Kidney (tissue), 14 donors: ENCODE measurements around the gene CCDC196. TPM values are rescaled to one million over a fixed set of nuclear protein-coding genes. Genes with fewer than 3 reads are reported as not detected.
A peak's percentile ranks its signal among the peaks of the same experiment; 100 is the strongest.

Experiments
- DNase-seq, 5 donors: peaks; one replicate each; pipeline ENCODE4 v3.0.0-alpha.2; 2013 to 2020
- FAIRE-seq: peaks from 2 replicates; lab custom pipeline; 2012; peaks lifted over from hg19 to GRCh38; lab: Jason Lieb, UNC
- H3K27ac ChIP-seq, 2 donors: one replicate each; pipeline ENCODE4 v1.7.0; 2013; ENCODE audit warnings: low read depth in 2 of 2, low read length in 2 of 2, inconsistent platforms in 1 of 2
- H3K27me3 ChIP-seq: one replicate; pipeline ENCODE4 v1.7.1; 2013; ENCODE audit warnings: low read length, inconsistent platforms; ENCODE audit not compliant: control insufficient read depth, insufficient read depth
- H3K36me3 ChIP-seq, 3 donors: one replicate each; pipeline versions ENCODE4 v1.7.0 to v1.7.1; 2013; ENCODE audit warnings: low read length in 3 of 3, control low read depth in 1 of 3, inconsistent platforms in 1 of 3; ENCODE audit not compliant: insufficient read depth in 3 of 3, control insufficient read depth in 2 of 3
- H3K4me1 ChIP-seq, 3 donors: one replicate each; pipeline versions ENCODE4 v1.7.0 to v1.7.1; 2013; ENCODE audit warnings: low read length in 3 of 3, inconsistent platforms in 1 of 3, low read depth in 1 of 3; ENCODE audit not compliant: control insufficient read depth in 2 of 3, insufficient read depth in 2 of 3
- H3K4me3 ChIP-seq, 3 donors: one replicate each; pipeline versions ENCODE4 v1.7.0 to v1.8.1; 2013; ENCODE audit warnings: low read length in 3 of 3, control low read depth in 1 of 3, inconsistent platforms in 1 of 3
- H3K9ac ChIP-seq, 3 donors: one replicate each; pipeline versions ENCODE4 v1.7.0 to v1.7.1; 2013; ENCODE audit warnings: low read length in 3 of 3, control low read depth in 1 of 3, inconsistent platforms in 1 of 3
- H3K9me3 ChIP-seq, 3 donors: one replicate each; pipeline versions ENCODE4 v1.7.0 to v1.7.1; 2013; ENCODE audit warnings: low read length in 3 of 3, control low read depth in 1 of 3, inconsistent platforms in 1 of 3; ENCODE audit not compliant: control insufficient read depth in 2 of 3, insufficient read depth in 1 of 3
- CTCF ChIP-seq: IDR thresholded peaks from 3 replicates; pipeline ENCODE4 v1.5.1; 2012; ENCODE audit warnings: mild to moderate bottlenecking, moderate library complexity, borderline replicate concordance; ENCODE audit not compliant: insufficient read depth; ENCODE audit errors: extremely low read depth
- intact Hi-C: fragments of 100-400 bp; cut with DNase I; formaldehyde crosslinking; loops from one replicate; pipeline ENCODE4 v1.11.1; 2022
- polyA plus RNA-seq: library from polyadenylated mRNA; stranded (reverse); fragments of 350-450 nt; fragmentation: Illumina TruSeq; extraction: RNeasy Lipid Tissue Mini Kit (QIAGEN cat#74804); gene quantifications from one replicate; pipeline ENCODE4 v1.2.3, GENCODE V29; 2014; ENCODE audit warnings: low read depth, low replicate concordance; ENCODE audit not compliant: insufficient read depth
- total RNA-seq: library from RNA; stranded (reverse); fragmentation: NEBNext Ultra II Directional; extraction: Animal tissue kit (Norgen Biotek cat#: 25700); gene quantifications from one replicate; pipeline ENCODE4 v1.2.1, GENCODE V29; 2021
- donor health status: control.
- donor health status: control.
- donor health status: control.
- donor health status: control.
- donor health status: control.
- donor health status: DM: yes; HTN: yes; CAD: no.
- donor health status: Normal renal cell carcinoma (clear cell type).

Gene CCDC196
- total and polyA plus RNA-seq, 2 donors from 2014 or later, result not detected

- TF ChIP-seq CTCF, result peak; percentile 82
- intact Hi-C loops, result no loop called here
- H3K4me3 ChIP-seq, result peak overlapping the region in 2 of 3 donors; percentile 32 to 48
- DNase-seq (peak in 3 of 5 donors; percentile 43 to 89 (median 77)), FAIRE-seq (peak; percentile 97)
- H3K9ac ChIP-seq, result peak overlapping the region in 1 of 3 donors; percentile 1
- H3K4me1 ChIP-seq, result no peaks in the 10 kb centered on the region
- peak overlapping the region in 1 of 2 donors; percentile 7 for H3K27ac ChIP-seq
- H3K36me3 ChIP-seq, result no peaks in the 10 kb centered on the region
- no peaks in the 10 kb centered on the region for H3K27me3 ChIP-seq
- H3K9me3 ChIP-seq, result no peaks in the 10 kb centered on the region
Observed at GRCh38 chr14:66495218-66496098, 9.3 kb downstream of the CCDC196 start.

- TF ChIP-seq CTCF, result no peak
- H3K9me3 ChIP-seq, result no peaks in the 10 kb centered on the region
- no peaks in the 10 kb centered on the region for H3K36me3 ChIP-seq
- no peaks in the 10 kb centered on the region for H3K4me1 ChIP-seq
- intact Hi-C loops, result no loop called here
- no peaks in the 10 kb centered on the region for H3K27me3 ChIP-seq
- H3K4me3 ChIP-seq, result peak overlapping the region in 2 of 3 donors; percentile 32 to 48
- DNase-seq (peak in 1 of 5 donors; percentile 37), FAIRE-seq (no peak)
- no peak overlapping the region for H3K27ac ChIP-seq
- peak overlapping the region in 1 of 3 donors; percentile 1 for H3K9ac ChIP-seq
Observed at GRCh38 chr14:66496188-66496807, 10.1 kb downstream of the CCDC196 start.

- no peaks in the 10 kb centered on the region for H3K4me1 ChIP-seq
- H3K4me3 ChIP-seq, result no peak overlapping the region
- no peak overlapping the region for H3K27ac ChIP-seq
- H3K9ac ChIP-seq, result no peak overlapping the region
- H3K9me3 ChIP-seq, result no peaks in the 10 kb centered on the region
- intact Hi-C loops, result no loop called here
- DNase-seq, result no peak
- no peaks in the 10 kb centered on the region for H3K36me3 ChIP-seq
- no peak for FAIRE-seq
- no peak for TF ChIP-seq CTCF
- H3K27me3 ChIP-seq, result no peaks in the 10 kb centered on the region
Observed at GRCh38 chr14:66496911-66497310, 10.7 kb downstream of the CCDC196 start.
